Body of pancreas (tissue), 4 donors: ENCODE data around the gene GOLGA6B. TPM values are rescaled to one million over a fixed set of nuclear protein-coding genes. Genes with fewer than 3 reads are reported as not detected.
"Not testable (repeated sequence)": the region's sequence is repeated elsewhere in the genome, so short reads cannot be mapped to it uniquely, and the experiment has no call there.

Source experiments
- ATAC-seq: fragments of 150-250 bp; one replicate; pipeline ENCODE4 v1.9.1; 2016
- DNase-seq, 4 donors: peaks; one replicate each; pipeline ENCODE4 v3.0.0-alpha.2; 2019
- H3K27ac ChIP-seq, 4 donors: fragments of 200-600 bp; sonication (generic); 1 replicate in 3 of 4; 2 replicates in 1 of 4; pipeline versions ENCODE4 v1.5.1 to v1.6.1; 2016 to 2019; ENCODE audit warnings: mild to moderate bottlenecking in 1 of 4, mixed read lengths in 1 of 4, moderate library complexity in 1 of 4
- H3K27me3 ChIP-seq, 2 donors: fragments of 200-600 bp; sonication (generic); one replicate each; pipeline ENCODE4 v1.6.0; 2016; ENCODE audit warnings: mild to moderate bottlenecking in 1 of 2
- H3K36me3 ChIP-seq, 2 donors: fragments of 200-600 bp; sonication (generic); replicated peaks in 1 of 2; 2 replicates each; pipeline ENCODE4 v1.5.1; 2016; ENCODE audit warnings: low read depth in 2 of 2; ENCODE audit not compliant: insufficient read depth in 1 of 2
- H3K4me1 ChIP-seq: fragments of 200-600 bp; sonication (generic); one replicate; pipeline ENCODE4 v1.6.0; 2016
- H3K4me3 ChIP-seq, 2 donors: fragments of 200-600 bp; sonication (generic); 1 replicate in 1 of 2; 2 replicates in 1 of 2; pipeline ENCODE4 v1.5.1; 2016 to 2019
- H3K9me3 ChIP-seq, 3 donors: fragments of 200-600 bp; sonication (generic); 1 replicate in 2 of 3; 2 replicates in 1 of 3; pipeline ENCODE4 v1.5.1; 2016
- POLR2A ChIP-seq, 3 donors: fragments of 450-650 bp; IDR thresholded peaks; one replicate each; pipeline ENCODE4 v1.6.1; 2016; ENCODE audit warnings: antibody characterized with exemption in 3 of 3, mild to moderate bottlenecking in 2 of 3
- WGBS, 2 donors: methylation state at CpG; one replicate each; pipeline ENCODE4 v1.1.5; 2017; 5-methylcytosine and 5-hydroxymethylcytosine counted together
- intact Hi-C: fragments of 100-400 bp; cut with DNase I; formaldehyde crosslinking; loops from one replicate; pipeline ENCODE4 v1.15.1; 2023
- total RNA-seq, 2 donors: library from RNA; depleted of rRNA; stranded (reverse); fragments of >200 nt; gene quantifications; one replicate each; pipeline ENCODE4 v1.1.0, GENCODE V29; 2016
- TF ChIP-seq, protein P1 (sequence below), 7 experiments: fragments of 450-650 bp in 4 of 7; fragments of 200-600 bp in 3 of 7; sonication (generic) in 3 of 7; IDR thresholded peaks; one replicate each; pipeline ENCODE4 v1.5.1; 2016 to 2019; ENCODE audit warnings: antibody characterized with exemption in 7 of 7

The GOLGA6B gene
- total RNA-seq, 2 donors from 2014 or later, result not detected

DNA sequence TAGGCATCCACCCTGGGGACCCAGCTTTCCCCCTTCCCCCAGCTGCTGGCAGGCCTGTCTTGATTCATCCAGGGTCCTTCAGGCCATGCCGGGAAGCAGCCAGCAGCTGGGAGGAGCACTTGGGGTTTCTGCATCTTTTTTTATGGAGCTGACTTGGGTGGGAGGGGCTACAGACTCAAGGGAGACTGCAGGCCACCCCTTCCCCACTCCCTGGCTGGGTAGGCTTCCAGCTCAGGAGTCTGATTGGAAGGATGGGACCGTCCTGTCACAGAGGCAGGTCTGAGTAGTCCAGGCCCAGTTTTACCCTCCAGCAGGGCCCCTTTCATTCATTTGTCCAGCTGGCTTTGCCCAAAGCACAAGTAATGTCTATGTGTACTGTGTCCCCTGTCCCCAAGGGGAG lies 12.2 kb upstream of the GOLGA6B start:
- H3K9me3 ChIP-seq, ATAC-seq, H3K4me3 ChIP-seq, H3K27ac ChIP-seq, H3K27me3 ChIP-seq, DNase-seq, H3K4me1 ChIP-seq, intact Hi-C loops, H3K36me3 ChIP-seq: not testable (repeated sequence)
- no CpG with 5 or more reads among the region's 2 CpGs for WGBS, 2 donors

- H3K9me3 ChIP-seq, H3K27me3 ChIP-seq, ATAC-seq, H3K4me1 ChIP-seq, H3K27ac ChIP-seq, H3K4me3 ChIP-seq, intact Hi-C loops, H3K36me3 ChIP-seq, DNase-seq: not testable (repeated sequence)
- WGBS, 2 donors, result 53 to 61% methylated on average over 3 of the region's 10 CpGs
Observed at GRCh38 chr15:72648631-72649253, 5.8 kb upstream of the GOLGA6B start.

DNA sequence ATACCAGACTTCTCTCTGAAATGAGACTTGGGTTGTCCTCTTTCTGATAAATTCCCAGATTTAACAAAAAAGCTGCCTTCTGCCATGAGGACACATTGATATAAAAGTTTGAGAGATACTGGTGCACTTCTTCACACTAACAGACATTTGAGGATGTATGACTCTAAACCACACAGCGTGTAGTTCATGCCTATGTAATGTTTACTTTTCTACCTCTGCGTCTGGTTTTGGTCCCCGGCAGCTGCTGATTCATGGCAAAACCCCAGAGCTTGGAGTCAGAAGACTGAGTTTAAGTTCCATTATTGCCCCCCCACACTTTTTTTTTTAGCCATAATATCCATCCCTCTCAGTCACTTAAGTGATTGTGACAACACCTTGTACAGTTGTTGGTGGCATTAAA lies 1.5 kb downstream of the GOLGA6B start:
- WGBS, 2 donors, result no CpG with 5 or more reads among the region's 3 CpGs
- ATAC-seq, H3K36me3 ChIP-seq, H3K27me3 ChIP-seq, intact Hi-C loops, H3K4me1 ChIP-seq, H3K4me3 ChIP-seq, H3K27ac ChIP-seq, DNase-seq, H3K9me3 ChIP-seq: not testable (repeated sequence)

GRCh38 chr15:72661081-72661480 lies 6.6 kb downstream of the GOLGA6B start:
- not testable (repeated sequence) for H3K4me1 ChIP-seq

GRCh38 chr15:72663931-72664330 lies 9.4 kb downstream of the GOLGA6B start:
- H3K36me3 ChIP-seq, ATAC-seq, intact Hi-C loops, DNase-seq, H3K9me3 ChIP-seq, H3K4me1 ChIP-seq, H3K4me3 ChIP-seq, H3K27me3 ChIP-seq, H3K27ac ChIP-seq: not testable (repeated sequence)
- 70% methylated on average over 2 of the region's 8 CpGs; no CpG with 5 or more reads in 1 of the 2 donors for WGBS, 2 donors

More at GRCh38 chr15:72661081-72661480, 6.6 kb downstream of the GOLGA6B start:
- H3K27ac ChIP-seq, H3K27me3 ChIP-seq, H3K36me3 ChIP-seq, ATAC-seq, H3K9me3 ChIP-seq, DNase-seq, H3K4me3 ChIP-seq, intact Hi-C loops: not testable (repeated sequence)
- WGBS, 2 donors, result 73 to 77% methylated on average over 8 to 9 of the region's 10 CpGs

DNA sequence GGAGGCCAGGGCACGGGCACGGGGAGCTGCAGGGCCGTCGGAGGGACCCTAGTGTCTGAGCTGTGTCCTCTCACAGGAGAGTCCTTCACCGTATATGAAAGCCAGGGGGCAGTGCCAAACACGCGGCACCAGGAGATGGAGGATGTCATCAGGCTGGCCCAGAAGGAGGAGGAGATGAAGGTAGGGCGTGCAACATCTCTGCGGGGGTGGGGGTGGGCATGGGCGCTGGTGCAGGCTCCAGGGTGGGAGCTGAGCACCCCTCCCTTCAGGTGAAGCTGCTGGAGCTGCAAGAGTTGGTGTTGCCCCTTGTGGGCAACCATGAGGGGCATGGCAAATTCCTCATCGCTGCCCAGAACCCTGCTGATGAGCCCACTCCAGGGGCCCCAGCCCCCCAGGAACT lies 11.2 kb downstream of the GOLGA6B start:
- H3K4me1 ChIP-seq, H3K36me3 ChIP-seq, H3K9me3 ChIP-seq, H3K27ac ChIP-seq, H3K4me3 ChIP-seq, H3K27me3 ChIP-seq, DNase-seq, ATAC-seq, intact Hi-C loops: not testable (repeated sequence)
- WGBS, 2 donors, result 42 to 76% methylated on average over 2 to 3 of the region's 11 CpGs

DNA sequence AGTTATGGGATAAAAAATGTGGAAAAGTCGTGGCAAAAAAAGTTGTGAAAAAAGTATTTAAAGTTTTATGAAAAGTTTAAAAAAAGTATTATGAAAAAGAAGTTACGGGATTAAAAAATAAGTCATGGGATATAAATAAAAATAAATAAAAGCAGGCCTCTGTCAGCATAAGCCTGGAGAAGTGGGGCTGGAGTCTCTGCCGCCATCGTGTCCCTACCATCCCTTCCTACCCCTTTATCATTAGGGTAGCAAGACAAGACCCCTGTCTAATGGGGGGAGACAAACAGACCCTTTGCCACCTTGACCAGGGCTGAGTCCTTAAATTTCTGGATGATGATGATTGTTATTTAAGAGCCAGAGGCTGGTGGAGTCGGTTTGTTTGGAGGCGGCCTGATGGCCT lies 15.3 kb downstream of the GOLGA6B start:
- 83 to 94% methylated on average over 3 to 4 of the region's 6 CpGs for WGBS, 2 donors
- ATAC-seq, intact Hi-C loops: not testable (repeated sequence)

GRCh38 chr15:72670656-72671352 lies 16.3 kb downstream of the GOLGA6B start:
- H3K4me1 ChIP-seq, H3K36me3 ChIP-seq, H3K9me3 ChIP-seq, intact Hi-C loops, H3K27me3 ChIP-seq, H3K4me3 ChIP-seq: not testable (repeated sequence)
- H3K27ac ChIP-seq, result peak overlapping the region in 3 of 4 donors; percentile 68 to 80 (median 72)
- peak; percentile 99 for ATAC-seq
- TF ChIP-seq, protein P1, sequence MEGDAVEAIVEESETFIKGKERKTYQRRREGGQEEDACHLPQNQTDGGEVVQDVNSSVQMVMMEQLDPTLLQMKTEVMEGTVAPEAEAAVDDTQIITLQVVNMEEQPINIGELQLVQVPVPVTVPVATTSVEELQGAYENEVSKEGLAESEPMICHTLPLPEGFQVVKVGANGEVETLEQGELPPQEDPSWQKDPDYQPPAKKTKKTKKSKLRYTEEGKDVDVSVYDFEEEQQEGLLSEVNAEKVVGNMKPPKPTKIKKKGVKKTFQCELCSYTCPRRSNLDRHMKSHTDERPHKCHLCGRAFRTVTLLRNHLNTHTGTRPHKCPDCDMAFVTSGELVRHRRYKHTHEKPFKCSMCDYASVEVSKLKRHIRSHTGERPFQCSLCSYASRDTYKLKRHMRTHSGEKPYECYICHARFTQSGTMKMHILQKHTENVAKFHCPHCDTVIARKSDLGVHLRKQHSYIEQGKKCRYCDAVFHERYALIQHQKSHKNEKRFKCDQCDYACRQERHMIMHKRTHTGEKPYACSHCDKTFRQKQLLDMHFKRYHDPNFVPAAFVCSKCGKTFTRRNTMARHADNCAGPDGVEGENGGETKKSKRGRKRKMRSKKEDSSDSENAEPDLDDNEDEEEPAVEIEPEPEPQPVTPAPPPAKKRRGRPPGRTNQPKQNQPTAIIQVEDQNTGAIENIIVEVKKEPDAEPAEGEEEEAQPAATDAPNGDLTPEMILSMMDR (IDR thresholded peaks at IDR 0.05), result peak; percentile 55 to 98 (median 72)
- TF ChIP-seq POLR2A (IDR thresholded peaks at IDR 0.05), result peak in 2 of 3 donors; percentile 53 to 54
- peak; percentile 89 to 94 (median 90) for DNase-seq
- WGBS, 2 donors, result 0 to 3% methylated on average over 5 to 8 of the region's 8 CpGs

More for the DNA sequence above, 15.3 kb downstream of the GOLGA6B start:
- H3K4me3 ChIP-seq, H3K36me3 ChIP-seq, DNase-seq, H3K27me3 ChIP-seq, H3K9me3 ChIP-seq, H3K4me1 ChIP-seq, H3K27ac ChIP-seq: not testable (repeated sequence)
